ENCODE data around the gene C3AR1.
"Not testable (repeated sequence)": the region's sequence is repeated elsewhere in the genome, so short reads cannot be mapped to it uniquely, and the experiment has no call there.

The C3AR1 gene

GRCh38 chr12:8065991-8066594 is at the start of gene C3AR1:
C3AR1 (minus strand) TSS chr12:8066359; CDS start chr12:8060185, 6,174 bp downstream.
- Histone ChIP-seq H3K27ac (ENCODE audit: low read depth, low read length) (peak within 1 kb of the TSS; percentile 27), H3K4me1 (ENCODE audit: control insufficient read depth, insufficient read depth, low read length) (no peaks in the 10 kb centered on the region), H3K27me3 (ENCODE audit: control insufficient read depth, insufficient read depth, low read length) (no peaks in the 10 kb centered on the region), H3K9ac (ENCODE audit: low read length) (no peak within 1 kb of the TSS), H3K4me3 (ENCODE audit: low read length) (no peak within 1 kb of the TSS), H3K36me3 (ENCODE audit: control insufficient read depth, insufficient read depth, low read length) (no peaks in the 10 kb centered on the region)

- H3K27ac ChIP-seq (ENCODE audit: low read depth, low read length); H3K36me3 ChIP-seq (ENCODE audit: control insufficient read depth, insufficient read depth, low read length); H3K27me3 ChIP-seq (ENCODE audit: control insufficient read depth, insufficient read depth, low read length); H3K9ac ChIP-seq (ENCODE audit: low read length); H3K4me1 ChIP-seq (ENCODE audit: control insufficient read depth, insufficient read depth, low read length); H3K4me3 ChIP-seq (ENCODE audit: low read length): not testable (repeated sequence)
Observed at GRCh38 chr12:8113117-8113516, 47.0 kb upstream of the C3AR1 start.

- no peak overlapping the region for H3K9ac ChIP-seq (ENCODE audit: low read length)
- no peak overlapping the region for H3K27ac ChIP-seq (ENCODE audit: low read depth, low read length)
- no peaks in the 10 kb centered on the region for H3K36me3 ChIP-seq (ENCODE audit: control insufficient read depth, insufficient read depth, low read length)
- H3K27me3 ChIP-seq (ENCODE audit: control insufficient read depth, insufficient read depth, low read length) = no peaks in the 10 kb centered on the region
- no peaks in the 10 kb centered on the region for H3K4me1 ChIP-seq (ENCODE audit: control insufficient read depth, insufficient read depth, low read length)
- H3K4me3 ChIP-seq (ENCODE audit: low read length) = no peak overlapping the region
Observed at GRCh38 chr12:8108808-8109398, 42.7 kb upstream of the C3AR1 start.

- H3K9ac ChIP-seq (ENCODE audit: low read length) = no peak overlapping the region
- no peaks in the 10 kb centered on the region for H3K27me3 ChIP-seq (ENCODE audit: control insufficient read depth, insufficient read depth, low read length)
- no peaks in the 10 kb centered on the region for H3K4me1 ChIP-seq (ENCODE audit: control insufficient read depth, insufficient read depth, low read length)
- no peak overlapping the region for H3K4me3 ChIP-seq (ENCODE audit: low read length)
- H3K36me3 ChIP-seq (ENCODE audit: control insufficient read depth, insufficient read depth, low read length) = peaks cover 21% of the 10 kb centered on the region
- no peak overlapping the region for H3K27ac ChIP-seq (ENCODE audit: low read depth, low read length)
Observed at GRCh38 chr12:8099235-8099634, 33.1 kb upstream of the C3AR1 start.

- peaks cover 35% of the 10 kb centered on the region for H3K36me3 ChIP-seq (ENCODE audit: control insufficient read depth, insufficient read depth, low read length)
- H3K27ac ChIP-seq (ENCODE audit: low read depth, low read length) = no peak overlapping the region
- H3K4me3 ChIP-seq (ENCODE audit: low read length) = no peak overlapping the region
- no peaks in the 10 kb centered on the region for H3K4me1 ChIP-seq (ENCODE audit: control insufficient read depth, insufficient read depth, low read length)
- no peaks in the 10 kb centered on the region for H3K27me3 ChIP-seq (ENCODE audit: control insufficient read depth, insufficient read depth, low read length)
- no peak overlapping the region for H3K9ac ChIP-seq (ENCODE audit: low read length)
Observed at GRCh38 chr12:8096281-8096915, 30.2 kb upstream of the C3AR1 start.

GRCh38 chr12:8093291-8093690 is 27.1 kb upstream of the C3AR1 start:
- no peak overlapping the region for H3K4me3 ChIP-seq (ENCODE audit: low read length)
- no peak overlapping the region for H3K27ac ChIP-seq (ENCODE audit: low read depth, low read length)
- no peaks in the 10 kb centered on the region for H3K27me3 ChIP-seq (ENCODE audit: control insufficient read depth, insufficient read depth, low read length)
- H3K4me1 ChIP-seq (ENCODE audit: control insufficient read depth, insufficient read depth, low read length) = no peaks in the 10 kb centered on the region
- peaks cover 47% of the 10 kb centered on the region for H3K36me3 ChIP-seq (ENCODE audit: control insufficient read depth, insufficient read depth, low read length)
- H3K9ac ChIP-seq (ENCODE audit: low read length) = no peak overlapping the region

- Histone ChIP-seq H3K9ac (ENCODE audit: low read length) (no peak overlapping the region), H3K36me3 (ENCODE audit: control insufficient read depth, insufficient read depth, low read length) (peaks cover 30% of the 10 kb centered on the region), H3K4me3 (ENCODE audit: low read length) (no peak overlapping the region), H3K27me3 (ENCODE audit: control insufficient read depth, insufficient read depth, low read length) (no peaks in the 10 kb centered on the region), H3K4me1 (ENCODE audit: control insufficient read depth, insufficient read depth, low read length) (no peaks in the 10 kb centered on the region), H3K27ac (ENCODE audit: low read depth, low read length) (no peak overlapping the region)
Observed at GRCh38 chr12:8089716-8090115, 23.6 kb upstream of the C3AR1 start.

- not testable (repeated sequence) for H3K9ac ChIP-seq (ENCODE audit: low read length); H3K4me1 ChIP-seq (ENCODE audit: control insufficient read depth, insufficient read depth, low read length); H3K4me3 ChIP-seq (ENCODE audit: low read length); H3K27ac ChIP-seq (ENCODE audit: low read depth, low read length); H3K27me3 ChIP-seq (ENCODE audit: control insufficient read depth, insufficient read depth, low read length)
- H3K36me3 ChIP-seq (ENCODE audit: control insufficient read depth, insufficient read depth, low read length) = peaks cover 26% of the 10 kb centered on the region
Observed at GRCh38 chr12:8089277-8089676, 23.1 kb upstream of the C3AR1 start.

- H3K27me3 ChIP-seq (ENCODE audit: control insufficient read depth, insufficient read depth, low read length) = no peaks in the 10 kb centered on the region
- H3K4me3 ChIP-seq (ENCODE audit: low read length) = no peak overlapping the region
- H3K9ac ChIP-seq (ENCODE audit: low read length) = no peak overlapping the region
- no peak overlapping the region for H3K27ac ChIP-seq (ENCODE audit: low read depth, low read length)
- H3K4me1 ChIP-seq (ENCODE audit: control insufficient read depth, insufficient read depth, low read length) = no peaks in the 10 kb centered on the region
- H3K36me3 ChIP-seq (ENCODE audit: control insufficient read depth, insufficient read depth, low read length) = peaks cover 25% of the 10 kb centered on the region
Observed at GRCh38 chr12:8088574-8088973, 22.4 kb upstream of the C3AR1 start.

- H3K27ac ChIP-seq (ENCODE audit: low read depth, low read length) = no peak overlapping the region
- H3K27me3 ChIP-seq (ENCODE audit: control insufficient read depth, insufficient read depth, low read length) = no peaks in the 10 kb centered on the region
- H3K36me3 ChIP-seq (ENCODE audit: control insufficient read depth, insufficient read depth, low read length) = peaks cover 22% of the 10 kb centered on the region
- peaks cover 2% of the 10 kb centered on the region for H3K4me1 ChIP-seq (ENCODE audit: control insufficient read depth, insufficient read depth, low read length)
- no peak overlapping the region for H3K9ac ChIP-seq (ENCODE audit: low read length)
- no peak overlapping the region for H3K4me3 ChIP-seq (ENCODE audit: low read length)
Observed at GRCh38 chr12:8087666-8088065, 21.5 kb upstream of the C3AR1 start.

- not testable (repeated sequence) for H3K27ac ChIP-seq (ENCODE audit: low read depth, low read length); H3K4me3 ChIP-seq (ENCODE audit: low read length); H3K36me3 ChIP-seq (ENCODE audit: control insufficient read depth, insufficient read depth, low read length); H3K4me1 ChIP-seq (ENCODE audit: control insufficient read depth, insufficient read depth, low read length); H3K27me3 ChIP-seq (ENCODE audit: control insufficient read depth, insufficient read depth, low read length); H3K9ac ChIP-seq (ENCODE audit: low read length)
Observed at GRCh38 chr12:8084351-8084750, 18.2 kb upstream of the C3AR1 start.

- peak overlapping the region; percentile 98 for H3K4me3 ChIP-seq (ENCODE audit: low read length)
- H3K9ac ChIP-seq (ENCODE audit: low read length) = peak overlapping the region; percentile 99
- H3K4me1 ChIP-seq (ENCODE audit: control insufficient read depth, insufficient read depth, low read length) = peaks cover 2% of the 10 kb centered on the region
- H3K36me3 ChIP-seq (ENCODE audit: control insufficient read depth, insufficient read depth, low read length) = no peaks in the 10 kb centered on the region
- no peaks in the 10 kb centered on the region for H3K27me3 ChIP-seq (ENCODE audit: control insufficient read depth, insufficient read depth, low read length)
- H3K27ac ChIP-seq (ENCODE audit: low read depth, low read length) = peak overlapping the region; percentile 92
Observed at GRCh38 chr12:8082808-8083100, 16.6 kb upstream of the C3AR1 start.

Measured in rectal smooth muscle tissue (tissue), 1 donor.